Stimulated activated CD4-positive, alpha-beta T cell treated with anti-CD3 and anti-CD28 coated beads, Interleukin-12 subunit alpha, Interleukin-12 subunit beta, amount 100 ng/mL, for 24 hours (primary cell): ENCODE results near the gene MROH9.

ENCODE experiments used
- DNase-seq, 2 experiments: peaks; one replicate each; pipeline ENCODE4 v3.0.0-alpha.2; 2020; ENCODE audit warnings: low read depth in 2 of 2

Gene MROH9

DNA sequence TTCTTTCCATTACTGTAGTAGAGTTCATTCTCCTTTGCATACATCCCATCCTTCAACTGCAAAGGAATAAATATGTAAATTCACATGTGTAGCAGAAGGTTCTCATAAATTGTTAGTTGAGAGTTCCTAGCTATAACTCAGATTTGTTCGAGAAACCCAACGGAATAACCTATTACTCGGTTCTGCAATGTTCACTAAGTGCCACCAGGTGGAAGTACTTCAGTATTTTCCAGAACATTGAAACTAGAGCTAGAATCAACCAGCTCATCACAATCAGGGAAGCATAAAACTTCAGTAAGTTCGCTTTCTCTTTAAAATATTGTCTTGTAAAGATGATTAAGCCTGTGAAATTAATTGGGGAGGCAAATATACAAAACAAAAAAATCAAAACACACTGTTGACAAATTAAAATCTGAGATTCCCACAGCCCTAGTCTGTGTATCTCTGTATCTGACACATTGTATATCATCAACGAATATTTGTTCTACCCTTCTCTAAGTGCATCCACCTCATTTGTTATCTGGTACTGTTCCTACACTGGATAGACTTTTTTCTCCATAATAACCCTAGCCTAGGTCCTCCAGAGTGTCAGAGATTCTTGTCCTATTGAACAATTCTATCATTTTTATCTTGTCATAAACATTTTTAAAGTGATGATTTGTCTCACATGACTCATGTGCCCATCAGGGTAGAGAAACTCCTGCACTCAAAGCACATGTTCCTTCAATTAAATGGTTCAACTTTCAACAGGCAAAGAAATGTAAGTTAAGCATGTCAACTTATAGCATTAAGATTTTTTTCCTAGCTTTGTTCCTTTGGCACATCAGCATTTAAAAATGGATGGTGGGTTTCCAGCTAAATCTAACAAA, 31.9 kb downstream of the MROH9 start:
- no peak for DNase-seq

DNA sequence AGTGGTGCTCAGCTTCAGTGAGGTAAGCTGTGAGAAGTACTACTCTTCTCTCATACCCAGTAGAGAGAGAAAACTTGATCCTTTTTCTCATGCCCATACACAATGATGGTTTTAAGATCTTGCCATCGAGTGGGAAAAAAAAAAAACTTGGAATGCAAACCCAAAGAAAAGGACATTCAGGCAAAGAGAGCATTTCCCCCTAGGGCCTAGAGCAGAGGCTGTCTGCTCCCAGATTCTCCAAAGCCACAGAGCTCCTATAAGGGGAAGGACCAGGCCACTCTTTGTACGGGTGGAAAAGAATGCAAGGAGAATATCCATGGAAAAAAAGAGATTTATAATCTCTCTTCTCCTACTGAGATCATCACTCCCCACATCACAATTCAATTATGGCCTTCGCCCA, 34.9 kb downstream of the MROH9 start:
- DNase-seq = no peak

DNA sequence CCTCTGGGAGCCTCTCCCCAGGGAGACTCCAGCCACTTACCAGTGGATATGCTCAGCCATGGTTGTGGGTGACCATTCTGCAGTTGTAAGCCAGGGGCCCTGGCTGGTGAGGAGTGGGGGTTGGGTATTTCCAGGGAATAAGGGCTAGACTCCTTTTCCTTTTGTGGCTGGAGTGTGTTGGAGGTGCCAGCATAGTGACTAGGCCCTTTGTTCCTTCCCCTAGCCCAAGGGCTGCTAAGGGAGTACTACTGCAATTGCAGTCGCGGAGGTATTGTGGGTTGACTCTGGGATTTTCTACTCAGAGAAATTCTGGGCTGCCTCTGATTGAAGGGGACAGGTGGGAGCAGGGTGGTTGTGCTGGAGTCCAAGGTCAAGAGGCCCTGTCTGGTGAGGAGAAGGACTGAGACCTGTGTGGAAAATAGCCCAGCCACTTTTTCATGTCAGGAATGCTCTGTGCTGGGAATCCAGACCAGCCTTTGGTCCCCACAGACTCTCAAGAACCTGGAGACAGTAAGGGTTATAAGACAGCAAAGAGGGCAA, 43.1 kb downstream of the MROH9 start:
- no peak for DNase-seq

DNA sequence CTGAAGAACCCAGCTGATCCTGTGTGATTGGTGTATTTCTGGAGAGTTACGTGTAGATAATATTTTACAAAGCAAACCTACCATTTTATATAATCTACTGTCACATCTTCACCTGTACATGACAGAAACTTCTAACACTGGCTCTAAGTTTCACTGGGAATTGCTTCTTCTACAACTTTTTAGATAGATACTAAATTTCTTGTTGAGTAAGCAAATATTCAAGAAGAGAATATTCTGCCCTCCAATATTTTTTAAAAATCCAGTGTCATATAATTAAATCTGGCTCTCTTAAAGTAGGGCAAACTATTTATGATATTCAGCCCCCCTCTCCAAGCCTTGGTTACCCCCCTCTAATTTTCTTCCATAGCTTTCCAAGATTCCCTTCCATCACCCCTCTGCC, 50.1 kb downstream of the MROH9 start:
- no peak for DNase-seq

DNA sequence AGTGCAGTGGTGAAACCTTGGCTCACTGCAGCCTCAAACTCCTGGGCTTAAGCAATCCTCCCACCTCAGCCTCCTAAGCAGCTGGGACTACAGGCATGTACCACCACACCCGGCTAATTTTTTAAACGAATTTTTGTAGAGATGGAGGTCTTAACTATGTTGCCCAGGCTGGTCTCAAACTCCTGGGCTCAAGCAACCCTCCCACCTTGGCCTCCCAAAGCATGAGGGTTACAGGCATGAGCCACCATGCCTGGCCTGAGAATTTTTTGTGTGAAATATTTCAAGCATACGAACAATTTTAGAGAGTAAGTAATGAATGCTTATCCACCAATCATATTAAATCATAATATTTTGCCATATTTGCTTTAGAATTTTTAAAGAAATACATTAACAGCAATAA, 51.6 kb downstream of the MROH9 start:
- no peak for DNase-seq

DNA sequence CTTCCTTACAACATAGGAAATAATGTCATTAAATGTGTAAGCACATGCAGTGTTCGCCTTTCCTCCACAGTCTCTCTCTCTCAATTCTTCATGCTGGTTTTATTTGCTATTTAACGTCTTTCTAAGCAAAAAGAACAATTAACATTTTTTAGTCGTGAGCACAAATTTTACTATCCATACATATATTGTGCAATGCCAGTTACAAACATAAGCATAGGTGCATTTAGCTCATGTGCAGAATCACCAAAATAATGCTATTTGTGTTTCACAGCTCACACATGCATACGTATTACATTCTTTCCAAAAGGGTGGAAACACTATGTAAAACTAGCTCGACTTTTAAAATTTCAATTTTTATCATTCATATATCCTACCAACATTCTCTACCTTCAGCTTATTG, 52.1 kb downstream of the MROH9 start:
- DNase-seq = no peak

DNA sequence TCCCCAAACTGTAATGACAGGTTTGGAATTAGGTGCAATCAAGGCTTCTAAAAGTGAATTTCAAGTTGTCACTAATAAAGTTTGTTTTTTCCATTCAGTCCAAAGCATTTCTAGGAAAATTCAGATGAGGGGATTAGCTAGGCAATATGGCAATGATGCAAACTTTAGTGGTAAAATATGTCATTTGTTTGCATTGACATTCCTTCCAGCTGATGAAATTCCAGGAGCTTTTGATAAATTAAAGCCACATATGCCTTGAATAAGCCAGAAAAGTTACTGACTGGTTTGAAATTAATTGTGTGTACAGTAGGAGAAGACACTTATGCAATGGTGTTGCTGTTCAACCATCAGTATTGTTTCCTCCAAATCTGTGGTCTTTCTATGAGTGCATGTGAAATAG, 57.8 kb downstream of the MROH9 start:
- no peak for DNase-seq

DNA sequence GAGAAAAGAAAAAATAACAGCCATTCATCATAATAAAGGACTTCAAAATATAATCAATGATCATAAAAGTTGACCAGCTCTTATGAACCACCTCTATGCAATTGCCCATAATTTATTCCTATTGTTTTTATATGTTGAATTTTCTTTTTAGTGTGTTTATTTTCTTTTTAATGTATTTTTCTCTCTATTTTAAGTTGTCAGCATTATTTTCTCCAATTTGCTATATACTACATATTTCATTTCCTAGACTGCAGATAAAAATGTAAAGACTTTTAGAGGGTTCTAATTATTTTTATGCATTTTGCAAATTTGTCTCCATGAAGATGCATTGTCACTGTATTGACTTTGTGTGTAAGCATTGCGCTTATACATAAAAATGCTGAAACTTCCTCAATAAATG, 58.4 kb downstream of the MROH9 start:
- DNase-seq = no peak

DNA sequence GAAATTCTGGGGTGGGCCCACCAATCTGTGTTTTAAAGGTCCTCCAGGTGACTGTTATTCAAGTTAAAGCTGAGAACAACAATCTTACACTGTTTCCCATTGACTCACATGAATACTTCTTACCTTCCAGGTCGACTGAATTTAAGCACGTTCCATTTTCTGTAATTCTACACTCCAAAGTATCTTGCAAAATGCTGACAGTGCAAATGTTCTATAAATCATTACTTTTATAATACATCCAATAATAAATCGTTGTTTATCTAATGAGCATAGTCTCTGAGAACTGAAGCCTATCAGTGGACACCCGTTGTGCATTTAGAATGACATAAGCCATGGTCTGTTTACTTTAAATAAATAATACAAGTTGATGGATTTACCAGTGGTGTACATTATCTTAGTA, 79.5 kb downstream of the MROH9 start:
- DNase-seq = no peak

DNA sequence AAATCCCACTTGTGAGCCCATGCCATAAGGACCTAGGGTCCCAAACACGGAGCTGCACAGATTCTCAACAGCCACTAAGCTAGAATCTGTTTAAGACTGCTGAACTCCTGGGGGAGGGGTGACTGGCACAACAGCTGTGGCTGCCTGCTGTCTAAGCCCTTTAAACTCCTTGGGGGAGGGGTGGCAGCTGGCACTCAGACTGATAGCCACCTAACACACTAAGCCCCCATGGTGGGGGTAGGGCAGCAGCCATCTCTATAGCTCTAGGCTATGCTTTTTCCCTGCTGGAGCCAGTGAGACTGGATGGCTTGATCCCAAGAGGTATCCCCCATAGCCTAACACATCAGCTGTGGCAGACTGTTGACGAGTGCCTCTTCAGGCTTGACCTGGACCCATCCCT, 82.1 kb downstream of the MROH9 start:
- no peak for DNase-seq

DNA sequence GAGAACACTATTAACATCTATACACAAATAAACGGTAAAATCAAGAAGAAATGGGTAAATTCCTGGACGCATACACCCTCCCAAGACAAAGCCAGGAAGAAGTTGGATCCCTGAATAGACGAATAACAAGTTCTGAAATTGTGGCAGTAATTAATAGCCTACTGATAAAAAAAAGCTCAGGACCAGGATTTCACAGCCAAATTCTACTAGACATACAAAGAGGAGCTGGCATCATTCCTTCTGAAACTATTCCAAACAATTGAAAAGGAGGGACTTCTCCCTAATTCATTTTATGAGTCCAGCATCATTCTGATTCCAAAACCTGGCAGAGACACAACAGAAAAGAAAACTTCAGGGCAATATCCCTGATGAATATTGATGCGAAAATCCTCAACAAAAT, 84.6 kb downstream of the MROH9 start:
- DNase-seq = no peak

DNA sequence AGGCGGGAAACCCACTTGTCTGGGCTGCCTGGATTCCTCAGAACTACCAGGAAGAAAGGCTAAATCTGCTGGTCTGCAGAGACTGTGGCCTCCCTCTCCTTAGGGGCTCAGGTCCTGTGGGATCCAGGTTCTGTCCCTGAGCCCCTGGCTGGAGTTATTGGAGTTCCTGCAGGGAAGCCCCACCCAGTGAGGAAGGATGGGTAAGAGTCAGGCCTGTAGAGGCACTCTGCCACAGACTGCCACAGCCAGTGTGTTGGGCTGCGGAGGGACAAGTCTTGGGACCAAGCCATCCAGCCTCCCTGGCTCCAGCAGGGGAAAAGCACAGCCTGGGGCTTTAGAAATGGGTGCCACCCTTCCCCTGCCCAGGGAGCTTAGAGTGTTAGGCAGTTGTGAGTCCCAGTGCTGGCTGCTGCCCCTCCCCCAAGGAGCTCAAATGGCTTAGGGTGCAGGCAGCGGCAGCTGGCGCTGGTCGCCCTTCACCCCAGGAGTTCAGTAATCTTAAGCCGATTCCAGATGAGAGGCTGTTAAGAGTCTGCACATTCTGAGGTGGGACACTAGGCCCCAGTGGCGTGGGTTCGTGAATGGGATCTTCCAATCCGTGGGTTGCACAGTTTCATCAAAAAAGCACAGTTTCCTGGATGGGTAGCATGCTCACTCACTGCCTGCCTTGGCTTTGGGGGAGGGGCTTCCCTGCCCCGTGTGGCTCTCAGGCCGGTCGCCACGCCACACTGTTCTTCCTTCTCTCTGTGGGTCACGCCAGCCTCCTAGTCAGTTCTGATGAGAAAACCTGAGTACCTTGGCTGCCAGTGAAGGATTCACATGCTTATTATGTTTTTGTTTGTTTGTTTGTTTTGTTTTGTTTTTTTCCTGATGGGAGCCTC, 97.7 kb downstream of the MROH9 start:
- no peak for DNase-seq

DNA sequence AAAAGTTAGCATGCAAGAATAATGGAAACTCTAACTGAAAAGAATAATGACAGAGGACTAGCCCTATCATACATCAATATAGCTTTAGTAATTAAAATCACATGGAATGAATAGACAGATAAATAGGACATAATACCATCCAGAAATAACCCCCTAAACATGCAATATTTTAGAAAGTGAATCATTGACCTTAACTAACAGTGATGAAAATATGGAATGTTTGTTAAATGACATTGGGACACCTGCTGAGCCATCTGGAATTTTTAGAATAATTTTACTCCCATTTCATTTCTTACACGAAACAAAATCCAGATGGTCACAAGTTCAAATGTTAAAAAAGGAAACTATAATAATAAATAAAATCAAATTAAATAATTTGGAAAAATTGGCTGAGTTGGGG, 102.3 kb downstream of the MROH9 start:
- DNase-seq = no peak

DNA sequence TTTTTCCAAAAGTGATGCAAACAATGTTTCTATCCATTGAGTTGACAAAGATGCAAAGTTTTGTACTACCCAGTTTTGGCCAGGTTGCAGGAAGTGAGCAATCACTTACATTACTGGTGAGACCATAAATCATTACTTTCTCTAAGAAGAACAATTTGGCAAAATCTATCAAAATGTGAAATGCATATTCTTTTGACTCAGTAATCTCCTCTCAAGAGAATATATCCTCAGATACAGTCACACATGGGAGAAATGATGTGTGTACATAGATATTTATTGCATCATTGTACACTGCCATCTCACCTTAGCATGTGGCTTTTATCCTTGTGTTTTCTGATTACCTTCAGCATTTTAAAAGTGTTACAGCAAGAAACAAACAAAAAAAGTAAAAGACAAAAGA, 103.0 kb downstream of the MROH9 start:
- no peak for DNase-seq

DNA sequence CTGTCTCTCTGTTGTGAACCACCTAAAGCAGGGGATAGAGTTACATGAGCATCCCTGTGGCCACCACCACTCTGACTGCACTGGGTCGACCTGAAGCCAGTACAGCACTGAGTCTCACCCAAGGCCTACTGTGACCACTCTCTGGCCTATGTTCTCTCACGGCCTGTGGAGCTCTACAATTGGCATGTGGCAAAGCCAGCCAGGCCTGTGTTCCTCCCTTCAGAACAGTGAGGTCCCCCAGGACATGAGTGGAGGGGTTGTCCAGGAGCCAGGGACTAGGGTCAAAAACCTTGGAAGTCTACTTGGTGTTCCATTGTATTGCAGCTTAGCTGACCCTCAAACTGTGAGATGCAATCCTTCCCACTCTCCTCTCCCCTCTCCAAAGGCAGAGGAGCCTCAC, 112.7 kb downstream of the MROH9 start:
- no peak for DNase-seq

DNA sequence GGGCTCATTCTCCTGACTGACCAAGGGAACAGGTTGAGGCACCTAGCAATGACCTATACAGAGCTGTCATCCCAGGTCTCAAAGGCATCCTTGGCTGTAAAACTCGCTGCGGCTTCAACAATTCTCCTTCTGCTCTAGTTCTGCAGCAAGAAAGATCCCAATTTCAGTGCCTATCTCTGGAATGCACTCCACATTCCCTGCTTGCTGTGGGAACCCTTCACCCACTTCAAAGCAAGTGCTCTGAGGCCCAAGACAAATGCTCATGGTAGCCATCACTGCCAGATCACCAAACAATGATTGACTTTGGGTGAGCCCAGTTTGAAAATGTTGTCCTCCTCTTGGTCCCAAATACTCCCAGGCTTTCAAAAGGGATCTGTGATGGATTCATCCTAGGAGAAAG, 117.6 kb downstream of the MROH9 start:
- DNase-seq = no peak

DNA sequence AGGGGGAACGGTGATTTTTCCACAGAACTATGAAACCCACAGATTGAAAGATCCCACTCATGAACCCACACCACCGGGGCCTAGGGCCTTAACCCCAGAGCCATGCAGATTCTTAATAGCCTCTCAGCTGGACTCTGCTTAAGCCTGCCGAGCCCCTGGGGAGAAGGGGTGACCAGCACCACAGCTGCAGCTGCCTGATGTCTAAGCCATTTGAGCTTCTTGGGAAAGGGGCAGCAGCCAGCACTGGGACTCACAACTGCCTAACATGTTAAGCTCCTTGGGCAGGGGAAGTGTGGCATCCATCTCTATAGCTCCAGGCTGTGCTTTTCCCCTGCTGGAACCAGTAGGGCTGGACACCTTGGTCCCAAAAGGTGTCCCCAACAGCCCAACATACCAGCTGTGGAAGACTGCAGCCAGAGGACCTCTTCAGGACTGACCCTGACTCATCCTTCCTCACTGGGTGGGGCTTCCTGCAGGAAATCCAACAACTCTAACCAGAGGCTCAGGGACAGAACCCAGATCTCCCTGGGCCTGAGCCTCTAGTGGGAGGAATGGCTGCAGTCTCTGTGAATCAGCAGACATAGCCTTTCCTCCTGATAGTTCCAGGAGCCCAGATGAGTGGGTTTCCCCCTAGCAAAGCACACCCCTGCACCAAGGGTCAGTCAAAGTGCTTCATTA, 120.8 kb downstream of the MROH9 start:
- DNase-seq = no peak

DNA sequence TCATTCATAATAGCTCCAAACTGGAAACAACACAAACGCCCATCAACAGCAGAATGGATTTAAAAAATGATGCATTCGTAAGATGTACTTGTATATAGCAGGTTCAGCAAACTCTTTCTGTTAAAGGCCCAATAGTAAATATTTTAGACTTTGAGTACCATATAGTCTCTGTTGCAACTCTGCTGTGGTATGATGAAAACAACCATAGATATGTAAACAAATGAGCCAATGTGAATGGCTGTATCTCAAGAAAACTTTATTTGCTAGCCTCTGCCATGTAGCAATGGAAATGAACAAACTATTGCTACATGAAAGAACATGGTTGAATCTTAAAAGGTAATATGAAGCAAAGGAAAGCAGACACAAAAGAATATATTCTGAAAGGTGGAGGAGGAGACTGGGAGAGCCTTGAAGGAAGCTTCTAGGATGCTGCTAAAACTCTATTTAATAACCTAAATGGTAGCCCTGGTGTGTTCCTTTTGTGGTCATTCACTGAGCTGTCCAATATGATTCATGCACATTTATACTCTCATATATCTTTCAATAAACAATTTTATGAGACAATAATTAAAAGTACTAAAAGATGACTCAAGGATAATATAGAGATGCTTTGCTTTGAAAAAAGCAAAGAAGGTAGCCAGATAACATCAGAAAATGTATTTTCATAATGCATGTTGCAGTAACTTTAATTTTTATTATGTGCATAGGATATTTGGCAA, 126.2 kb downstream of the MROH9 start:
- DNase-seq = no peak

DNA sequence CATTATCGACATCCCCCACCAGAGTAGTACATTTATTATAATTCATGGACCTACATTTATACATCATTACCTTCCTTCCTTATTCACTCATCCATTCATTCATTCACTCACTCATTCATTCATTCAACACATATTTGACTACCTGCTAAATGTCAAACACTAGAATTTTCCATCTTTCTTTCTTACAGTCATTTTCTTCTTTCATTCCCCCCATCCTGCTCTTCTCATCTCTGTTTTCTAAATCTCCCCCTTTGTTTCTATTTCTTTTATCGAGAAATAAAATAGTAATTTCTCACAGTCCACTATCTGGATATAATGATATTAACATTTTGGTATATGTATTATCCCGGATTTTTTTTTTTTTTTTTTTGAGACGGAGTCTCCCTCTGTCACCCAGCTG, 127.6 kb downstream of the MROH9 start:
- no peak for DNase-seq

DNA sequence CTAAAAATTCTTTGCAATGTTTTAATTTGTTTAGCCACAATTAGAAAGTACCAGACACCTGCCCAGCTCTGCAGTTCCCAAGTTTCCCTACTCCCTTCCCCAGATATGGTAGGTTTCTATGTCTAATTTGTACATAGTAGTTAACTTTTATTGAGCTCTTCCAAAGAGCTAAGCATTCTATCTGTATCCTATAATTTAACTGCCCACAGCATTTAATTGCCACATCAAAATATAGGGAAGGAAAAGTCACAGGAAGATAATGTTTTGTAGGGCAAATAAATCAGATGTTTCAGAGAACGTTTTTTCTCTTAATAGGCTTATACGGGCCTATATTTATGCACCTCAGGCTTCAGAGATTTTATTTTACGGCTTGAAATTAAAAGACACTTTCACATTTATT, 139.7 kb downstream of the MROH9 start:
- DNase-seq = no peak

DNA sequence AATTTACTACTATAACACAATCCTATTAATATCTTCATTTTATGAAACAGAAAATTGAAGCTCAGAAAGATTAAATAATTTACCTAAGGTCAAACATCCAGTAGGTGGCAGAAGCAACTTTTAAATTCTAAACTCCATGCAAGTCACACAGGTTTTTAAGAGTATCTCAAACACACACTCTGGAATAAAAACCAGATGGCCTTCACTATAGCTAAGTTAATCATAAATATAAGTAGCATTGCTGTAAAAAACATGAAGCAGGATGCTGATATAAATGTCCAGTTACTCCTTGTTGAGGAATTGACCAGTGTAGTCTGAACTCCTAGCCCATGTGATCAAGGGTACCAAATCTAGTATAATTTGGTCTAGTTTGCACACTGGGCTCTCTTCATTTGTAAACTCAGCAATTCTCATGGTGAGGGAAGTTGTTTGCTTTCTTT, 146.0 kb downstream of the MROH9 start:
- DNase-seq = no peak
